Neural crest cell (in vitro differentiated cells): ENCODE results near the gene CD82. TPM values are rescaled to one million over a fixed set of nuclear protein-coding genes. Genes with fewer than 3 reads are reported as not detected.

Source experiments
- DNase-seq: peaks from one replicate; pipeline ENCODE4 v3.0.0; 2021; ENCODE audit warnings: low read depth, mixed read lengths, low spot score
- H3K27ac Mint-ChIP-seq: one replicate; pipeline ENCODE4 v1.8.0; 2021; ENCODE audit warnings: mild to moderate bottlenecking, mixed read lengths; ENCODE audit not compliant: unreplicated experiment
- H3K27me3 Mint-ChIP-seq: 2 replicates; pipeline ENCODE4 v1.8.0; 2021; ENCODE audit warnings: low read depth, mild to moderate bottlenecking, mixed read lengths
- H3K36me3 Mint-ChIP-seq: 2 replicates; pipeline ENCODE4 v1.8.0; 2021; ENCODE audit warnings: low read depth, mild to moderate bottlenecking, mixed read lengths
- H3K4me1 Mint-ChIP-seq: 2 replicates; pipeline ENCODE4 v1.8.0; 2021; ENCODE audit warnings: mixed read lengths
- H3K4me3 Mint-ChIP-seq: one replicate; pipeline ENCODE4 v1.8.0; 2021; ENCODE audit warnings: mild to moderate bottlenecking, mixed read lengths
- H3K9me3 Mint-ChIP-seq: 2 replicates; pipeline ENCODE4 v1.8.0; 2021; ENCODE audit warnings: mixed read lengths
- total RNA-seq: library from RNA; stranded (reverse); gene quantifications from 2 replicates; pipeline ENCODE4 v1.2.1, GENCODE V29; 2021
- TF ChIP-seq, protein P1 (sequence below): fragments of 200-600 bp; sonication (generic); conservative IDR thresholded peaks from 2 replicates; pipeline ENCODE4 v1.5.0; 2021; ENCODE audit warnings: antibody characterized with exemption, mild to moderate bottlenecking

CD82 gene
- total RNA-seq, 1 donor from 2014 or later: 14.1 TPM

- no peaks in the 10 kb centered on the region for H3K27me3 Mint-ChIP-seq
- TF ChIP-seq, protein P1, sequence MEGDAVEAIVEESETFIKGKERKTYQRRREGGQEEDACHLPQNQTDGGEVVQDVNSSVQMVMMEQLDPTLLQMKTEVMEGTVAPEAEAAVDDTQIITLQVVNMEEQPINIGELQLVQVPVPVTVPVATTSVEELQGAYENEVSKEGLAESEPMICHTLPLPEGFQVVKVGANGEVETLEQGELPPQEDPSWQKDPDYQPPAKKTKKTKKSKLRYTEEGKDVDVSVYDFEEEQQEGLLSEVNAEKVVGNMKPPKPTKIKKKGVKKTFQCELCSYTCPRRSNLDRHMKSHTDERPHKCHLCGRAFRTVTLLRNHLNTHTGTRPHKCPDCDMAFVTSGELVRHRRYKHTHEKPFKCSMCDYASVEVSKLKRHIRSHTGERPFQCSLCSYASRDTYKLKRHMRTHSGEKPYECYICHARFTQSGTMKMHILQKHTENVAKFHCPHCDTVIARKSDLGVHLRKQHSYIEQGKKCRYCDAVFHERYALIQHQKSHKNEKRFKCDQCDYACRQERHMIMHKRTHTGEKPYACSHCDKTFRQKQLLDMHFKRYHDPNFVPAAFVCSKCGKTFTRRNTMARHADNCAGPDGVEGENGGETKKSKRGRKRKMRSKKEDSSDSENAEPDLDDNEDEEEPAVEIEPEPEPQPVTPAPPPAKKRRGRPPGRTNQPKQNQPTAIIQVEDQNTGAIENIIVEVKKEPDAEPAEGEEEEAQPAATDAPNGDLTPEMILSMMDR: no peak
- no peak overlapping the region for H3K4me3 Mint-ChIP-seq
- DNase-seq: no peak
- H3K27ac Mint-ChIP-seq: no peak overlapping the region
- H3K9me3 Mint-ChIP-seq: no peaks in the 10 kb centered on the region
- H3K4me1 Mint-ChIP-seq: peaks cover 20% of the 10 kb centered on the region
- H3K36me3 Mint-ChIP-seq: no peaks in the 10 kb centered on the region
Observed at GRCh38 chr11:44575962-44576361, 10.5 kb downstream of the CD82 start.

- no peak overlapping the region for H3K4me3 Mint-ChIP-seq
- TF ChIP-seq, protein P1: no peak
Observed at GRCh38 chr11:44576656-44577055, 11.2 kb downstream of the CD82 start.

GRCh38 chr11:44577231-44577830, 11.9 kb downstream of the CD82 start:
- Mint-ChIP-seq H3K27ac (no peak overlapping the region), H3K27me3 (no peaks in the 10 kb centered on the region), H3K4me3 (no peak overlapping the region), H3K4me1 (peaks cover 14% of the 10 kb centered on the region), H3K9me3 (no peaks in the 10 kb centered on the region), H3K36me3 (no peaks in the 10 kb centered on the region)
- TF ChIP-seq, protein P1: no peak
- DNase-seq: no peak

More at GRCh38 chr11:44576656-44577055, 11.2 kb downstream of the CD82 start:
- Mint-ChIP-seq H3K27me3 (no peaks in the 10 kb centered on the region), H3K9me3 (no peaks in the 10 kb centered on the region), H3K4me1 (peaks cover 18% of the 10 kb centered on the region), H3K36me3 (no peaks in the 10 kb centered on the region), H3K27ac (no peak overlapping the region)
- DNase-seq: no peak

GRCh38 chr11:44578279-44578678, 12.8 kb downstream of the CD82 start:
- Mint-ChIP-seq H3K27me3 (no peaks in the 10 kb centered on the region), H3K36me3 (no peaks in the 10 kb centered on the region), H3K27ac (no peak overlapping the region), H3K4me3 (no peak overlapping the region), H3K4me1 (peaks cover 14% of the 10 kb centered on the region), H3K9me3 (no peaks in the 10 kb centered on the region)
- TF ChIP-seq, protein P1: no peak
- no peak for DNase-seq

GRCh38 chr11:44579302-44579761, 13.9 kb downstream of the CD82 start:
- H3K27me3 Mint-ChIP-seq: no peaks in the 10 kb centered on the region
- H3K9me3 Mint-ChIP-seq: no peaks in the 10 kb centered on the region
- H3K4me1 Mint-ChIP-seq: peaks cover 14% of the 10 kb centered on the region
- no peak overlapping the region for H3K27ac Mint-ChIP-seq
- H3K36me3 Mint-ChIP-seq: no peaks in the 10 kb centered on the region
- DNase-seq: no peak
- TF ChIP-seq, protein P1: no peak
- H3K4me3 Mint-ChIP-seq: no peak overlapping the region
